Measurements from ENCODE around the gene CCNO.

Gene CCNO

DNA sequence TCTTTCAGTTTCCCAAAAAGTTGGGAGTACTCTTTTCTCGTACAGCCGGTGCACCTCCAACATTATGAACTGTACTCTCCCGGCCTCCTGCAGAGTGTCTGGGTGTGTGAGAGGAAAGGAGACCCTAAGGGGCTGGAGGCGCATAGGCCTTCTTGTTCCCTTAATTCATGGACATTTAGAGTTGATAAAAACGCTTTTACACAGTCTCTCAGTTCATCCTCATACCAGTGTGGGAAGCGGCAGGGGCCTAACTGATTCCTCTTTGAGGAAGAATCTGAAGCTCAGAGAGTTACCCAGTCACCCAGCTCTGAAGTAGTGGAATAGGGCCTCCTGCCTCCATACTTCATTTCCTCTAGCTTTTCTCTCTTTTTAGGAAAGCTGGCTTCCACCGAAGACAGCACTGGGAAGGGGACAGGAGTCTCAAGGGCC lies 9.6 kb downstream of the CCNO start:
- Histone ChIP-seq H3K79me2 (no peaks in the 10 kb centered on the region), H3K27me3 (ENCODE audit: control insufficient read depth, insufficient read depth, low read length) (no peaks in the 10 kb centered on the region), H3K36me3 (ENCODE audit: control insufficient read depth, insufficient read depth, low read length) (no peaks in the 10 kb centered on the region), H3K9ac (no peak overlapping the region), H2AFZ (no peak overlapping the region), H3K4me3 (ENCODE audit: low read depth, low read length) (no peak overlapping the region), H3K27ac (no peak overlapping the region), H3K9me3 (ENCODE audit: control insufficient read depth, low read length) (no peaks in the 10 kb centered on the region), H3K4me1 (peaks cover 14% of the 10 kb centered on the region), H3K4me2 (ENCODE audit: low read length) (no peak overlapping the region)
- TF ChIP-seq, protein P1, sequence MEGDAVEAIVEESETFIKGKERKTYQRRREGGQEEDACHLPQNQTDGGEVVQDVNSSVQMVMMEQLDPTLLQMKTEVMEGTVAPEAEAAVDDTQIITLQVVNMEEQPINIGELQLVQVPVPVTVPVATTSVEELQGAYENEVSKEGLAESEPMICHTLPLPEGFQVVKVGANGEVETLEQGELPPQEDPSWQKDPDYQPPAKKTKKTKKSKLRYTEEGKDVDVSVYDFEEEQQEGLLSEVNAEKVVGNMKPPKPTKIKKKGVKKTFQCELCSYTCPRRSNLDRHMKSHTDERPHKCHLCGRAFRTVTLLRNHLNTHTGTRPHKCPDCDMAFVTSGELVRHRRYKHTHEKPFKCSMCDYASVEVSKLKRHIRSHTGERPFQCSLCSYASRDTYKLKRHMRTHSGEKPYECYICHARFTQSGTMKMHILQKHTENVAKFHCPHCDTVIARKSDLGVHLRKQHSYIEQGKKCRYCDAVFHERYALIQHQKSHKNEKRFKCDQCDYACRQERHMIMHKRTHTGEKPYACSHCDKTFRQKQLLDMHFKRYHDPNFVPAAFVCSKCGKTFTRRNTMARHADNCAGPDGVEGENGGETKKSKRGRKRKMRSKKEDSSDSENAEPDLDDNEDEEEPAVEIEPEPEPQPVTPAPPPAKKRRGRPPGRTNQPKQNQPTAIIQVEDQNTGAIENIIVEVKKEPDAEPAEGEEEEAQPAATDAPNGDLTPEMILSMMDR (IDR thresholded peaks at IDR 0.05), result no peak

DNA sequence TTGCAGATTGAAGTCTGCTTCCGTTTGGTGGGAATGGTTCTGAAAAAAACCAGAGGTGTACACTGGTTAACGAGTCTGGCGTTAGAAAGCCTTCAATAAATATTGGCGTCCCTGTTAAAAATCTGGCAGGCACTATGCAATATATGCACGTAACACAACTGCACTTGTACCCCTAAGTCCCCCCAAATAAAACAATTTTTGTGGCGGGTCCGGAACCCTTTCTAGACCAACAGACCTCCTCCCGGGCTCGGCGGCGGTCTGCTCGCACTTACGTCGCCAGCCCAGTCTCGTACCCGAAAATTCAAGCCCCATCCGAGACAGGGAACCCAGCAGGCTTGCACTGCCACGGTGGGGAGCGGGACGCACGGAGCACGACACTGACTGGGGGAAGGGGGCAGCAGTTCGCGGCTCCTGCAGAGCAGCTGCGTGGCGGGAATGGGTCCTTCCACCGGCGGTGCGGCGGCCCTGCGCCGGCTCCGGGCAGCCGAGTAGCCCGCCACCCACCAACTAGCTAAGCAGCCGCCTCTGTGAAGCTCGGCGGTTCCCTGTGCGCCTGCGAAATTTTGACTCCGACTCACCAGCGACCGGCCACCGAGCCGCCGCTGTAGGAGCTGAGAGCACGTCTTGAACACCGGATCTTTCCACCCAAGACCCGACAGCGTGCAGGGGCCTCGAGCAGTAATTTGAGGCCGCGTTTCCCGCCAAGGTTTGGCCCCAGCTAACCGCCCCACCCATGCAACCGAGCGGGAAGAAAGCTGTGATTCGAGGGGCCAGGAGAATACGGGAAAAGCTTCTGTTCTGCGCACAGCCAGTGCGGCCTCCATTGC lies 10.2 kb downstream of the CCNO start:
- Histone ChIP-seq H3K4me2 (ENCODE audit: low read length) (no peak overlapping the region), H3K27ac (no peak overlapping the region), H3K9ac (no peak overlapping the region), H3K27me3 (ENCODE audit: control insufficient read depth, insufficient read depth, low read length) (no peaks in the 10 kb centered on the region), H3K79me2 (no peaks in the 10 kb centered on the region), H3K4me3 (ENCODE audit: low read depth, low read length) (no peak overlapping the region), H3K36me3 (ENCODE audit: control insufficient read depth, insufficient read depth, low read length) (no peaks in the 10 kb centered on the region), H3K4me1 (peaks cover 14% of the 10 kb centered on the region), H2AFZ (no peak overlapping the region), H3K9me3 (ENCODE audit: control insufficient read depth, low read length) (no peaks in the 10 kb centered on the region)
- TF ChIP-seq, protein P1 (IDR thresholded peaks at IDR 0.05), result no peak

DNA sequence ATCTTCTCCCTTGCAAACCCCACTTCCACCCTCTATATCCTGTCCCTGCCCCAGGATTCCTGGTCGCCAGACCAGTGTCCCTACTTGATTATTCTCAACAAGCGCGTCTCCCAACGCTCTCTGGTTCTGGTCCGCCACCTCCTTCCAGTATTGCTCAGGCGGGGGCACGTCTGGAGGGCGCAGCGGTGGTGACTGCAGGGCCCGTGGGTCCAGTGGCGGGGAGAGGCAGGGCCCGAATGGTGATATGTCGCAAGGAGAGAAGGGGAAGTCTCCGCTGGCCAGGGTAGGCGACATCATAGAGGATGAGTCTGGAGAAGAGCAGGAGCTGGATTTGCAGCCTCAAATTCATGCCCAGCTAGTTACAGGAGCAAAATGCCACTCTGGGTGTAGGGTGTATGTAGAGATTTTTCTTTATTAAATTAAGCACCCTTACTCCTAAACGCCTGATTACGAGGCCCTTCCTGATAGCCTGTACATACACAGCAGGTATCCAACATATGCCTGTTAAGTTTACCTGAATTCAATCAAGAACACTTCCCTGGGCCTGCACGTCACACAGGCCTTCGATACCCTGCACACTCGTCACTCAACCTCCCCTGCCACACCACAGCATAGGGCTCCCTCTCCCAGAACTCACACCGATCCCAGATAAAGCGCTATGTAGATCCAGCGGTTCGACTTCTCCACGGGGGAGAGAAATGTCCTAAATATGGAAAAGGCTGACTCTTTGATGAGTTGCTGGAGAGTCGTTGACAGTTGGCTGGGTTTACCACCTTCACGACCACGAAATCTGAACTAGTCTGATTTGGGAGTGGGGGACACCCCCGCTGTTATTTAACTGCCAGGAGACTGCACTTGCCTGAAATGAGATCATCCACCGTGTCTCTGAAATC lies 11.1 kb downstream of the CCNO start:
- Histone ChIP-seq H3K9ac (no peak overlapping the region), H3K27ac (no peak overlapping the region), H2AFZ (no peak overlapping the region), H3K36me3 (ENCODE audit: control insufficient read depth, insufficient read depth, low read length) (no peaks in the 10 kb centered on the region), H3K27me3 (ENCODE audit: control insufficient read depth, insufficient read depth, low read length) (no peaks in the 10 kb centered on the region), H3K4me2 (ENCODE audit: low read length) (no peak overlapping the region), H3K4me3 (ENCODE audit: low read depth, low read length) (no peak overlapping the region), H3K9me3 (ENCODE audit: control insufficient read depth, low read length) (no peaks in the 10 kb centered on the region), H3K79me2 (no peaks in the 10 kb centered on the region), H3K4me1 (peaks cover 17% of the 10 kb centered on the region)
- TF ChIP-seq, protein P1 (IDR thresholded peaks at IDR 0.05), result no peak

DNA sequence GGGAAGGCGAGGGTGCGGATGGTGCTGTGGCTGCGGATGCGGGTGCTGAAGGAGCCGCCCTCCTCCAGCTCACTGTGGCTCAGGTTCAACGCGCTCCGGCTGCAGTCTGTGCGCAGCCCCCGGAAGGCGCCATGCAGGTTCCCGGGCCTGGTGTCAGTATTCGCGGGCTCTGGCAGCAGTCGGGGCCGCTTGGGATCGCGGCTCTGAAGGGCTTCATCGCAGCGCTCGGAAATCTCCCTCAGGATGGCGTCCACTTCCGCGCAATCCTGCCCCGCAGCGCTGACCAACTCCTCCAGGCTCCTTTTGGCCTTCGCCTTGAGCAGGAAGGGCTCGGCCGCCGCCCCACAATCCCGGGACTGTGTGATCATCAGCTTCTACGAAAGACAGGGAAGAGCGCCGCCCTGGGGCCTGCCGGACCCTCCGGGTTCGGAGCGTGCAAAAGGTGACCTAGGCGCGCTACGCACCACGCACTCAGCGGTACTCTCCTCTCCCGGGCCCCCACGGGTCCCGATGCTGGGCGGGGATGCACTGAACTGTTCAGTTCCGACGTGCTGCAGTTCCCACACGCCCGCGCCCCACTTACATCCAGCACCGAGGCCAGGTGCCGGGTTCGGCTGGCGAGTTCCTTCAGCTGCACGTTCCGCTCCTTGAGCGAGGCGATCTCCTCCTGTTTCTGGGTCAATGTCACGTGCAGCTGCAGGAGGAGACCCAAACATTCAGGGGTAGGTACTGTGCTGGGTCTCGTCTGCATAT lies 12.8 kb downstream of the CCNO start:
- no peaks in the 10 kb centered on the region for H3K27me3 ChIP-seq (ENCODE audit: control insufficient read depth, insufficient read depth, low read length)
- no peaks in the 10 kb centered on the region for H3K79me2 ChIP-seq
- H3K36me3 ChIP-seq (ENCODE audit: control insufficient read depth, insufficient read depth, low read length), result no peaks in the 10 kb centered on the region
- peak overlapping the region; percentile 93 for H3K27ac ChIP-seq
- no peaks in the 10 kb centered on the region for H3K9me3 ChIP-seq (ENCODE audit: control insufficient read depth, low read length)
- TF ChIP-seq, protein P1 (IDR thresholded peaks at IDR 0.05), result peak; percentile 30
- peak overlapping the region; percentile 89 for H2AFZ ChIP-seq
- peaks cover 17% of the 10 kb centered on the region for H3K4me1 ChIP-seq
- peak overlapping the region; percentile 85 for H3K4me2 ChIP-seq (ENCODE audit: low read length)
- peak overlapping the region; percentile 5 for H3K9ac ChIP-seq
- H3K4me3 ChIP-seq (ENCODE audit: low read depth, low read length), result peak overlapping the region; percentile 60

Measured in parathyroid adenoma (tissue), 2 donors.